GM18868 (cell line): ENCODE data around the gene FGF9.

Source experiments
- ATAC-seq: cut with Tn5 transposase; IDR thresholded peaks from one replicate; pipeline ENCODE4 v1.9.1; 2021; ENCODE audit warnings: mild to moderate bottlenecking, moderate library complexity; ENCODE audit not compliant: unreplicated experiment

Gene FGF9

DNA sequence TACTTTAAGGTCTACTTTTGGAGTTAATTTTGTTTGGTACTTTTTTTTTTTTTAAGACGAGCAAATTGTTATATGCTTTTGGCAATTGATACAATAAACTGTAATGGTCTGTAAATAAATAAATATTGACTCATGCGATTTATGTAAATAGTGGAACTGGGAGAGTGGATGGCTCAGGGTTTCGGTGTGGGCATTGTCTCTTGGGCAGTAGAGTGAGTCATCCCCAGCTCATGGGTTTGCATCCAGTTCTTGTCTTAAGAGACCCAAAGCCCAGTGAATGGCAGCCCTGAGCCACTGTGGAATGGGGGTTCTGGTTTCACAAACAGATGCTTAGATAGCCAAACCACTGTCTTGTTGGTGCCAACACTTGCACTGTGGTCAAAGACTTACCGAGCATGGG, 33.0 kb downstream of the FGF9 start:
- ATAC-seq: no peak

DNA sequence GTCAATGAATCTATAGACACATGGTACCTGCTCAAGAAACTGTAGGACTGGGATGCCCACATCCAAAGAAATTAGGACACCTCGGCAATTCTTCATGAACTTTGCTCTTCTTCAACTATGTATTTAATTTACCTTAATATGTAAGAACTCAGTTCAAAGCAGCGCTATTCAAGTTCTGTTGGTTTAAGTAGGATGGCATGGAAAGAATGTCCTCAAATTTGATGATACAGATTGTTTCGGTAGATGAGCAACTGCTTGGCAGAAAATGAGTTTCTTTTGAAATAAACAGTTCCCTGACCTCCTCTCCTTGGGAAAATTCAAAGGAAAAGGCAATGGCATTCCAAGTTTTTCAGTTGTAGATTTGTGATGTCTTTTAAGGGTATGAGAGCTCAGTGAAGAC, 36.7 kb downstream of the FGF9 start:
- ATAC-seq: no peak

DNA sequence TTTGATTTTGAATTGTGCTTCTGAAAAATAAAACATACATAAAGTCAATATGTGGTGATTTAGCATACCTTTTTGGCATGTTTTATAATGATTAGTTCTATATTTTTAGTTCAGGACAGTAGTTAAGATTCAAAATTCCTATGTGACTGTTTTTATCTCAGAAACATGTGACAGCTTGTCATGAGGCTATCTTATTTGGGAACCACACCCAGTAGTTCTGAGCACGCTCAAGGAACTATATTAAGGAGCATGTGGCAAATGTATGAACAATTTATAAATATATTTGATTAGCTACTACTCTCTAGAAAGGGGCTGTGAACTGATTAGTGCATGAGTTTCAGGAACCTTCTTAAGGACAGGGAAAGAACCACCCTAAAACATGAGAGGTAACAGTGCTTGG, 38.8 kb downstream of the FGF9 start:
- no peak for ATAC-seq

DNA sequence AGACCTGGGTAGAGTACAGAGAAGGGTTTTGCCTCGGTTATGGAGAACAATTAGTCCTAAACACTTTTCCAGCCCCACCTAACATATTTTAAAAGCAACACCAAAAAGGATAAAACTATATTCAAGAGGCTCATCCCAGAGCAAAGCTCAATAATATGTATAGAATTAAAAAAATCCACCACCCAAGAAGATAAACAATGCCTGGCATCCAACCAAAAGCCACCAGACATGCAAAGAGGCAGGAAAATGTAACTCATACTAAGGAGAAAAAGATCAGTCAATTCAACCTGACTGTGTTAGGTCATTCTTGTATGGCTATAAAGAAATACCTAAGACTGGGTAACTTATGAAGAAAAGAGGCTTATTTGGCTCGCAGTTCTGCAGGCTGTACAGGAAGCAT, 39.3 kb downstream of the FGF9 start:
- no peak for ATAC-seq

DNA sequence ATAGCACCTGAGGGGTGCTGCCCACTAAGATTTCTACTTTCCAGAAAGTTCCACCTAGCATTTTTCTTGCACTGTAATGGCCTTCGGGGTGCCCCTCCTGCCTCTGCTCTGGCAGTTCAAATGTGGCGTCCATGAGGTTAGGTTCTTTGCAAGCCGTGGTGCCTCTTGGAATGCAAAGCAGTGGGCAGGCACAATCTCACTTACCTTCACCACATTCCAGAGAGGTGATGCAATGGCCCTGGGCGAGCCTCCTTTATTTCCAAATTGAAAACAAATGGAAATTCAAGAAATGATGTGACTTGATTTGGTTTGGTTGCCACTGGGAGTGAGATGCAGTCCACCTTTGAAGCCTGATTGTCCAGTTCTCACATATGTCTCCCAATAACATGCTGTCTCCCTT, 46.9 kb downstream of the FGF9 start:
- ATAC-seq: no peak

DNA sequence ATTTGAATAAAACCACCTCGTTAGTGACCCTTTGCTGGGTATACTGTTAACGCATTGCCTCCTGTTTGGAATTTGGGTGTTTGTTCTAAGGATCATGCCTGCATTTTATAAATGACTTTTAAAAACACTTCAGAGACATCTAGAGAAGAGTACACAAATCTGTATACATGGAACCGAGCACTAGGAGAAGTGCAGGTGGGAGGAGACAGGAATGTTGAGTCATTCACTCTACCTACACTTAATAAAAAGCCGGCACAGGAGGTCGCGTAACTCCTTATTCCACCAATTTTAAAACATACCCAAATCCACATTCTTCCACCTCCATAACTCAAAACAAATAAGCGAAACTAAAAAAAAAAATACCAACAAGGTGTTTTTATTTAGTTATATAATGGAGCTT, 48.6 kb downstream of the FGF9 start:
- no peak for ATAC-seq

DNA sequence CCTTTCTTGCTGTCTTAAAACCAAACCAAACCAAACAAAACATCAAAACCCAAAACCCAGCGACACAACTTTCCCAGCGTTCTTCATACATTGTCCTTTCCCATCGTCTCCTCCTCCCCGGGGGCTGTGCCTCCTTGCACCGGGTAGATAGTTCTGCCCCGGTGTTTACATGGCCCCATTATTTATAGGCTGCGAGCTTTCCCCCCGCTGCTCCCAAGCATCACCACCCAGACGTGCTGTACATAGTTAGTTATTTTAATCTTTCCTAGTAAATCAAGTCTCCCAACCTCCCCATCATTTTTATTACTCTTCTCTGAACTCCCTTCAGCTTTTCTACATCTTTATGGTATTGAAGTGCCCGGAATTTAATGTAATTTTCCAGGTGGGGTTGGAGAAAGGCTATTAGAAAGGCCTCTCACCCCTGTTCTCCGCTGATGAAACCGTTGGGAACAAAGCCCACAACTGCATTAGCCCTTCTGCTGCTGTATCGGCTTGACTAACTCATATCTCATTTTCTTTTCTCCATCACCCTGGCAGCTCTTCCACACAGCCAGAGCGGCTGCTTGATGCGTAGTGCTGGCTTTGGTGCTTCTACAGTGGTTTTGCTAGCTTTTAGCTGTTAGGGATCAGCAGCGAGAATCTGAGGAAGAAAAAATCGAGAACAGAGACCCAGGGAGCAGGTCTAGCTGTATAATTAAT, 53.1 kb downstream of the FGF9 start:
- ATAC-seq: no peak

DNA sequence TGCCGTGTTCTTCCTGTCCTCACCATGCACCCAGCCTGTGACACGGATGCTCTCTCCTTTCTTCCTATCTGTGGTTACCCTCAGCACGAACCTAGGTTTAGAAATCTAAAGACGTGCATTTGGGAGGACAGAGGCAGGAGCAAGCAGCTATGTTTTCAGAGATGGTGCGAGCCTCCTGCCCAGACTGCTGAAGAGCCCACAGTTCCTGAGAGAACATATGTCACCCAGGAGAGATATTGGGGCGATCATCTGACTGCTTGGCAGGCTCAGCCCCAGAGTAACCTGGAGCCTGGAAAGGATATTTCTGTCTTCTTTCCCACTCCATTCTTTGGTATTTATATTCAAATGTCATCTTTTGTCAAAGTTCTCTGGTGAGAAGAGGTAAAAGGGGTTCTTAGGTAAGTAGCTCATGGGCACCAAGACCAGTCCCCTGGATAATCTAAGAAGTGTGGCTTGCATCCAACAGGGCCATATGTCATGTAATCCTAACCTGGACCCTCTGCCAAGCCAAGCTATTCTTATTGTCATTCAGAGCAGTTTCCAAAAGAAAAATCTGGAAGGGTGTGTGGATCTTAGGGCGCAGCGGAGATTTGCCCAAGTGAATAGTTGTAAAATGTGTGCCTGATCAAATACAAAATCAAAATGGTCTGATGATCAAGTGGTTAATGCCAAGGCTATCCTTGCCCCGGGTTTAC, 59.5 kb downstream of the FGF9 start:
- no peak for ATAC-seq

DNA sequence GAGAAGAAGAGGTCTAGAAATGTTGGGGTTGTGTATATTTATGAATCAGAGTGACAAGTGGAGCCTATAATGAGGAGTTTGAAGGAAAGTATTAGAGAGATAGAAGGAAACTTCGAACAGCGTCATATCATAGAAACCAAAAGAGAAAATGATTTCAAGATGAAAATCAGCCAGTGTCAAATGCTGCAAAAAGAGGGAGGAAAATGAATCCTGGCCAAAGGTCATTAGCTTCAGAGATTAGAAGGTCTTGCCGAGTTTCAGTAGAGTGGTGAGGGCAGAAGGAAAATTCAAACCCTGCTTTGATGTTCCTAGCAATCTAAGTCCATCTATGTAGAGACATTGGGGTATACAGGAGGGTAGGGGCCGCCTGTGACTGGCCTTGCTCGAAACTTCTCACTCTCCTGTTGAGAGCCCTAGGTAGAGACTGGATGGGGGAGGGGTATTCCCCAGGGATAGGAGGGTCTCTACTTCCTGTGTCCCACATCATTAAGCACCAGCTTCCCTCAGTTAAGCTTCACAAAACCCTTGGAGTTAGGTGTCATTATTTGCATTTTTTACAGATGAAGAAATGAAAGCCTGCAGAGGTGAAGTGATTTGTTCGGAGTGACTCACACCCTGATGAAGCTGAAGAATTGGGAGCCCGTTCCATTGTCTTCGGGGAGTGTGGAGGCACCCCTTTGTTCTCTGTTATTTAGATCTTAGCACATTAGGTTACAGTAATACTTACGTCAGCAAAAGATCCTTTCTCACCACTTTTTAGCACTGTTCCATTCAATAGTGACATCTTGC, 62.8 kb downstream of the FGF9 start:
- ATAC-seq: no peak

DNA sequence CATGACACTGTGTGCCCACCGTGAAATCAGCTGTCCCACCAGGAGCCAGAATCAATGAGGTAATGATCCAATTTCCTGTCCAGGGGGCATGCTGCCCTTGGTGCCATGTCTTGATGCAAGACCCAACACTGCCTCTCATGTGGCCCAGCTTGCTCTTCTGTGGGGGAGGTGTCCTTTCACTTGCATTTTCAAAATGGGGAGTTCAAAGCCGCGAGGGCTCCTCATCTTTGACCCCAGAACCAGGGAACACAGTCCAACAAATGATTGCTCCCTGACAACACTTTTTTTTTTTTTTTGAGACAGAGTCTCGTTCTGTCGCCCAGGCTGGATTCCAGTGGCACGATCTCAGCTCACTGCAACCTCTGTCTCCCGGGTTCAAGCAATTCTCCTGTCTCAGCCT, 64.1 kb downstream of the FGF9 start:
- no peak for ATAC-seq

DNA sequence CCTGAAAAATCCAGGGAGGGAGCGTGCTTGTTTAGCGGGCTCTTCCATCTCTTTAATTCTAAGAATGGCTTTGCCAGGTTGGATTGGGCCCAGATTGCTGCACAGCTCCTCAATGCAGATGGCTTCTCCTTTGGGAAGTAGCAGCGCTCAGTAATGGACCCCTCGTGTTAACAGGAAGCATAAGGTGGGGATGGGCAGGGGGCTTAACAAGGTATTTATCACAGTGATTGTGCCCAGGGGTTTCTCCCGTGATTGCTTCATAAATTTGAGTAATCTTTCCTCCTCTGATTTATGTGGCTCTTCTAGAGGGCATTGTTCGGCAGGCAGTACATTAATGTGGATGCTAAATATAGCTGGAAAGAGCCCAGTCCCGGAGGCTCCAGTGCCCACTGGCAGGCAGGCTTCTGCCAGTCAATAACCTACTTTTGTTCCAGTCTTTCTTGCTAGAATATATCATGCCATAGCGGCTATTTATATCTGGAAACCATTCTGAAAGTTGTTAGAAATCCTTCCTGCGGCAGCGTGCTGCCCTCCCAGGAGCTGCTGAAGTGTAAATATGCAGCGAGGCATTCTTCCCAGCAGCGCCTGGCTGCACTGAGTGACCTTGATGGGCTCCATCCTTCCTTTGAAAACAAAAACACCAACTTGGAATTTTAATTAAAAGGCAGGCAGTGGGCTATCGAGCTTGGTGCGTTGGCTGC, 65.0 kb downstream of the FGF9 start:
- no peak for ATAC-seq

DNA sequence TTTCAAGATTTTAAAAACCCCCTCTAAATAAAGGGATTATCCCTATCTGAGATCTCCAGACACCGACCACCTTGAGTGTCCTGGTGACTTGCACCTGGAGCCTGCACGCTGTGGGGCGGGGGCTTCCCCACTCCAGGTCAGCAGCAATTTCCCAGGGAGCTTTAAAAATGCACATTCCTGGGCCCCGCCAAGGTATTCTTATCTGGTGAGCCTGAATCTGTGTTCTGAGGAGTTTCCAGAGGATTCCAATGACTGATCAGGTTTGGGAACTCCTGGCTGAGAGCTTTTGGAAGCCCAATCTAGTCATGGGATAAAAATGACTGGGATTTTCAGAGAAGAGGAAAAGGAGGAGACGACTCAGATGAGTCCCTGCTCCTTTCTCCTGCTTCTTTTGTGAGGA, 66.1 kb downstream of the FGF9 start:
- ATAC-seq: no peak

DNA sequence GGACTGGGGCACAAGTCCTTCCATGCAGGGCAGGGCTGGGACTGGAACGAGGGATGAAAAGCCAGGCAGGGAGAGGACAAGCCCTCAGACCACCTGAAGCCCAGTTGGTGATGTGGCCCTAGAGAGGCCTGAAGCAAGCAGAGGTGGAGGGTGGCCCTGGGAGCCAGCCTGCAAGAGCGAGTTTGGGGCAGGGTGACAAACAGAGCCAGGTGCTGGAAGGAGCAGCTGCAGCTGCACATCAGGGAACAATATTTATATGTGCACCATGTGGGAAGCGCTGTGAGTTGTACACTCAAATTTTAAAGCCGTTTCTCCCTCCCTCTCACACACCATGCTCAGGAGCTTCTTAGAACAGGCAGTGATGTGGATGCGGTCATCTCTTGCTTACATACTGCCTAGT, 67.8 kb downstream of the FGF9 start:
- ATAC-seq: no peak

DNA sequence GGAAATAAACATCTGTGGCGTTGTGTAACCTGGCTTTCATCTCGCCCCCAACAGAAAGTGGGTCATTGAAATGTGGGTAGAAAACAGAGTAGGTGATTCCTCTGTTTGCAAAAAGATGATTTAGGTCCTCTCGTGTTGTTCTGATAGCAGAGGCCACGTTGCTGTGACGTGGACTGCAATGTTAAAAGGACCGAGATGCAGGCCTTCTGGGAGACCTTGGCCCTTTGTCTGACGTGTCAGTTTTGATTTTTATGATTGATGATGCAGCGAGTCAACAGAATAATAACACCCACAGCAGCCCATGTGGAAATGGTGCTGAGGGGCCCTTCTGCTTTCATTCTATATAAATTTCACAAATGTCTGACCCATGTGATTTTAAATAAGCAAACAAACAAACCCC, 68.9 kb downstream of the FGF9 start:
- ATAC-seq: no peak

DNA sequence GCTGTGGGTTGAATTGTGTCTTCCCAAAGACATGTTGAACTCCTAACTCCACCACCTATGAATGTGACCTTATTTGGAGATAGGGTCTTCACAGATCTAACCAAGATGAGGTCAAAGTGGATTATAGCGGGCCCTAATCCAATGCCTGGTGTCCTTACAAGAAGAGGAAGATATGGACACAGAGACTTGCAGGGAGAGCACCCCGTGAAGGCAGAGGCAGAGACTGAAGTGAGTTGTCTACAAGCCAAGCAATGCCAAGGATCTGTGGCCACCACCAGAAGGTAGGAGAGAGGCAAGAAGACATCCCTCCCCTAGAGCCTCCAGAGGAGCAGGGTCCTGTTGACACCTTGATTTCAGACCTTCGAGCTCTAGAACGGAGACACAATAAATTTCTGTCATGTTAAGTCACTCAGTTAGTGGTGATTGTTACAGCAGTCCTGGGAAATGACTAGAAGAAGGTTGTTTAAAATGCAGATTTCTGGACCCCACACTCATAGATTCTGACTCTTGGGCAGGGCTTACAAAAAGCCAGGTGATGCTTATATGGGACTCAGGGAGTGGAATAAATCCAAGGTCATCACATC, 70.6 kb downstream of the FGF9 start:
- no peak for ATAC-seq

DNA sequence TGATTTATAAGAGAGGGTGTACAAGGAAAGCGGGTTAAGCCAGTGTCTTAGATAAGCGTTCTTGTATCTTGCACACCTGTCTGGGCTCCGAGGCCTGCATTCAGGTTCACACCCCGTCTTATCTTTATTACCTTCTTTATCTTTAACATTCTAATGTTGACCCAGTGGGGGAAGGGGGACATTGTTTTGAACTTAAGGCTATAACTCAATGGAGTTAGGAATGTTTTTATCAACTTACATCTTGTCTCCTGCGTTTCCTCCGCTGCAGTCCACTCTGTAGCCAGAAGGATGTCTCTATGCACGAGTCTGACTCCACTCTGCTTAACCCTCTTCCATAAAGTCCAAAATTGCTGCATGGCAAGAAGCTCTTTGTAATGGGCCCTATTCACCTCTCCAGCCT, 71.2 kb downstream of the FGF9 start:
- ATAC-seq: no peak

DNA sequence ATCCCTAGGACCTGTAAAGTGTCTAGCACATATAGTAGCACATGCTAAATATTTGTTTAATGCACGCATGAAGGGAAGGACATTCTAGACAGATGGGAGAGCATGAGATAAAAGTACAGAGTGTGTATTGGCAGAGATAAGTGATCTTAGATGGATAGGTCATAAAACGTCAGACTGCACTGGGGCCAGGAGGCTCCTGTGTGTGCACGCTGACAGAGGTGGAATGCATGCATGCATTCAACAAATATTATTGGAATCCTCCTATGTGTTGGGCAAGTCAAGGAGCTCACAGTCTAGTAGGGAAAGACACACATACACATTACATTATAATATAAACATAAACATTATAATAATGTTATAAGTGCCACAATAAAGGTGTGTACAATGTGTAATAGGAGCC, 73.3 kb downstream of the FGF9 start:
- ATAC-seq: no peak

DNA sequence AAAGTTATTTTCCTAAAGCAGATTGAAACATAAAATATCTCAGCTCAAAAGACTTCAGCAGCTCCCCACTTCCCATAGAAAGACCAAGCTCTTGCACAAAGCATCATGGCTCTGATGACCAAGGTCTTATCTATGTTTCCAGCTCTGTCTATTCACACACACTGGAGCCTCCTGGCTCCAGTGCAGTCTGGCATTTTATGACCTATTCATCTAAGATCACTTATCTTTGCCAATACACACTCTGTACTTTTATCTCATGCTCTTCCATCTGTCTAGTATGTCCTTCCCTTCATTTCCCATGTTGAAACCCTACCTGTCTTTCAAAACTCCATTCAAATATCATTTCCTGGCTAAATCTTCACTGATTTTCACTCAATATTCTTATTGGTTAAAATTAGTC, 74.4 kb downstream of the FGF9 start:
- ATAC-seq: no peak

DNA sequence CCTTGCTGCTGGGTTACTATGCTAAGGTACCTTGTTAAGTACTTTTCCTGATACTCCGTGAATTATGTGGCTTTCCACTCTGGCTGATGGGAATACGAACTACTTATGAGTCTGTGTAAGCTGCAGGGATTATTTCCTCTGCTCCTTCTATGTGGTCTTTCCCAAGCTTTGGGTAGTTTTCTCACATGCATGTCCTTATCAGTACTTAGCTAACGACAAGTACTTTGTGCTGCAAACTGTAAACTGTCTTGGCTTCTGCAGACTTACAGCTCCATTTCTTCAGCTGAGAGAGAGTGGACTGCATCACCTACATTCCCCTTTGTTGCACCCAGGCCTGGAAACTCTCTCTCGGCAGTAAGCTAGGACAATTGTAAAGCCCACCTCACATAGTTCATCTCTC, 76.6 kb downstream of the FGF9 start:
- no peak for ATAC-seq

DNA sequence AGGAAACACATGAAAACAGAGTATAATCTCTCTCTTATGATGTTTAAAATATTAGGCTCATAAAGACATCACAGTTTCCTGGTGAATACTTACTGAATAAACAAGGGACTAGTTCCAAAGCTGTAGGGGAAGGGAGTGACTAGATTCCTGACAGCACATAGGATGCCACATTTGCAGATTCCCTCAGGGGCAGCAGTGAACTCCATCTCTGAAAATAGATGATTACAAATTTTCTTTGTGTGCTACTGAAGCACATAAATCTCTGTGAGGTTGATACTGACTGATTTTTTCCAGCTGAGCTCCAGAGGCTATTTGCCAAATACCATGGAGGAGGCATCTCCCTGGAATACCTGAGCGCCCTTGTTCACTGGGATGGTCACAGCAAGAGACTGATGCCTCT, 77.3 kb downstream of the FGF9 start:
- ATAC-seq: no peak

DNA sequence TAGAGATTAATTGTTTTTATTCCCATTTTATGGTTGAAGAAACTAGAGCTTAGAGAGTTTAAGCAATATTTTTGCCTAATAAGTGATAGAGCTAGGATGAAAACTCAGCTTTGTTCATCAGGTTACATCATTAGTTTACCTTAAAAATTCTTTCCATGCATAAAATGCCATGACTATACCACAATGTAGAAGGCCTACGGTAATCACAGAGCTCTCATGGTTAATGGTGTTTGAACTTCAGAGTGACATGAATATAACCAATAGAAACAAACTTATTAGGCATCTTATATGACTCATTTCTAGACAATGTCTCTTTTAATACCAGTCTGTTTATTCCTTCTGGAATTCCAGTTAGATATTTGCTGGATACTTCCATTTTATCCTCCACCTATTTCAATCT, 78.5 kb downstream of the FGF9 start:
- ATAC-seq: no peak
